HTERT RPE-1 (cell line): Measurements from ENCODE around the gene KIF7.
"Not testable (repeated sequence)": the region's sequence is repeated elsewhere in the genome, so short reads cannot be mapped to it uniquely, and the experiment has no call there.

Source experiments
- in situ Hi-C: fragments of 300-500 bp; cut with MboI; formaldehyde crosslinking; loops from 4 replicates; pipeline ENCODE4 v1.14.3; 2020; ENCODE audit warnings: low sequenced_read_pairs

Gene KIF7

GRCh38 chr15:89654847-89655805 lies at the start of gene KIF7:
Gene KIF7 (minus strand): TSS chr15:89655467. CDS start chr15:89652930, 2,537 bp downstream.
- in situ Hi-C loops = no loop called here

- in situ Hi-C loops = no loop called here
Observed at GRCh38 chr15:89704411-89704810, 49.1 kb upstream of the KIF7 start.

- in situ Hi-C loops = no loop called here
Observed at GRCh38 chr15:89695198-89695597, 39.9 kb upstream of the KIF7 start.

GRCh38 chr15:89693696-89694095 lies 38.4 kb upstream of the KIF7 start:
- in situ Hi-C loops = no loop called here

- in situ Hi-C loops = no loop called here
Observed at GRCh38 chr15:89693091-89693490, 37.8 kb upstream of the KIF7 start.

GRCh38 chr15:89690276-89691218 lies 35.3 kb upstream of the KIF7 start, which contains the start of the genes PEX11A and WDR93:
Gene PEX11A (minus strand): TSS chr15:89690754. CDS start chr15:89690632, 122 bp downstream.
Gene WDR93 (plus strand): TSS chr15:89690811. CDS start chr15:89701747, 10,936 bp downstream.
- in situ Hi-C loops = no loop called here

GRCh38 chr15:89689930-89690275 lies 34.6 kb upstream of the KIF7 start:
- in situ Hi-C loops = not testable (repeated sequence)

- in situ Hi-C loops = no loop called here
Observed at GRCh38 chr15:89686522-89686921, 31.3 kb upstream of the KIF7 start.

GRCh38 chr15:89685995-89686394 lies 30.7 kb upstream of the KIF7 start:
- in situ Hi-C loops = no loop called here

GRCh38 chr15:89681146-89681545 lies 25.9 kb upstream of the KIF7 start:
- in situ Hi-C loops = no loop called here

GRCh38 chr15:89680282-89680873 lies 25.1 kb upstream of the KIF7 start:
- in situ Hi-C loops = no loop called here

GRCh38 chr15:89679212-89679611 lies 23.9 kb upstream of the KIF7 start, which contains the start of gene PLIN1:
Gene PLIN1 (minus strand): TSS chr15:89679367. CDS start chr15:89677489, 1,878 bp downstream.
- in situ Hi-C loops = no loop called here

GRCh38 chr15:89677381-89677780 lies 22.1 kb upstream of the KIF7 start:
- in situ Hi-C loops = no loop called here

GRCh38 chr15:89675606-89676005 lies 20.3 kb upstream of the KIF7 start:
- in situ Hi-C loops = no loop called here

GRCh38 chr15:89674526-89674925 lies 19.3 kb upstream of the KIF7 start:
- in situ Hi-C loops = no loop called here

GRCh38 chr15:89673165-89673512 lies 17.9 kb upstream of the KIF7 start:
- in situ Hi-C loops = no loop called here

GRCh38 chr15:89672221-89673164 lies 17.2 kb upstream of the KIF7 start:
- in situ Hi-C loops = no loop called here

GRCh38 chr15:89671687-89672086 lies 16.4 kb upstream of the KIF7 start:
- in situ Hi-C loops = no loop called here

- in situ Hi-C loops = no loop called here
Observed at GRCh38 chr15:89670971-89671560, 15.8 kb upstream of the KIF7 start.
